GM19023 (cell line): Measurements from ENCODE around the gene GZF1.

Source experiments
- ATAC-seq: cut with Tn5 transposase; IDR thresholded peaks from one replicate; pipeline ENCODE4 v1.9.1; 2021; ENCODE audit warnings: mild to moderate bottlenecking, moderate library complexity; ENCODE audit not compliant: unreplicated experiment

Gene GZF1

DNA sequence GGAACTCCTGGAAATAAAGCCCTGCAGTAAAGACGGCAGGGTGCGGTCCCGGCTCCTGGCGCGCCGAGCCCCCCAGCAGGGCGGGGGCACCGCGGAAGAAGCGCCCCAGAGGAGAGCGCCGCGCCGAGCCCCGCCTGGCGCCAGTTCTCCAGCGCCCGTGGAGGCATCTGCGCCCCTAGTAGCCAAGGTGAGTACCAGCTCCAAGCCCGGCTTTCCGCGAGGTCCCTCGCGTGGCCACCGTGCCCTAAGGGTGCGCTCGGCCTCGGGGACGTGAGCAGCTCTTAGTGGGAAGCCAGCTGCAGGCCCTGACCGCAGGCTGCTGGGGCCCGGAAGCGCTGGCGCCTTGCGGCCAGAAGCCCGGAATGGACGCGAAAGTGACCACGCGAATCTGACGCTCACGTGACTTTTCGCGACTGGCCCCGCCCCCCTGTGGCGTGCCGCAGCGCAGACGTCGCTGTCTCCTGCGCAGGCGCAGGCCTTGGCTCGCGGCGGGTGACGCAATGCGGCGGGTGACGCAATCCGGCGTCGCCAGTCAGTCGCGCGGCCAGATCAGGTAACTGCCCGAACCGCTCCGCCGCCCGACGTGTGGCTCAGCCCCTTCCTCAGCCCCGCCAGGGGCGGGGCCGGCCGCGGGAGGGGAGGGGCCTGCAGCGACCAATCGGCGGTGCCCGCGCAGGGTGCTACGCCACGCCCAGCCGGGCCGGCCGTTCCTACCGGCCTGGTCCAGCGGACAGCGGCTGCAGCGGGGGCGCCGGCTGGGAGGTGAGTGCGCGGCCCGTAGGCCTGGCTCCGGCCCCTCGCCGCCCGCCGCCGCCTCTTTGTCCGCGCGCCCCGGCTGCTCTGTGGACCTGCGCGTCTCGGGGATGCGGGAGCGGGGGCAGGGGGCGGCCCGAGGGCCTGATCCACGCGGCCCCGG lies at the start of gene GZF1:
Gene GZF1 (plus strand): TSS at position 707 of the 916 bp plus-strand sequence. CDS start 2,202 bp downstream, outside the sequence.
- ATAC-seq, result peak; percentile 66

DNA sequence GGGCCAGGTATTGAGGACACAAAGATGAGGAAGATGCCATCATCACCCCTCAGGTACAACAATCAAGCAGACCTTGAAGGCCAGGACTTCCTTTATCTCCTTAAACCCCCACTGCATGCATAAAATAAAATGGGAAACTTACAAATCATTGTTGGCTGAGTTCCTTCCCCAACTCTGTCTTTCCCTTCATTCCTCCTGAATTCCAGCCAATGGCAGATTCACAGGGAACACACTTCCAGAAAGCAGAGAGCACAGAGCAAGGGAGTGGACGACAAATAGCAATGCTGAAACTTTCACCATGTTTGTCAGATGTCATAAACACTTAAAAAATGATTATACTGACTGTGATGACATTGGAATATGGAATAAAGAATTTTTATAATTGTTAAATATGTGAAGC lies 48.7 kb upstream of the GZF1 start:
- ATAC-seq, result no peak

DNA sequence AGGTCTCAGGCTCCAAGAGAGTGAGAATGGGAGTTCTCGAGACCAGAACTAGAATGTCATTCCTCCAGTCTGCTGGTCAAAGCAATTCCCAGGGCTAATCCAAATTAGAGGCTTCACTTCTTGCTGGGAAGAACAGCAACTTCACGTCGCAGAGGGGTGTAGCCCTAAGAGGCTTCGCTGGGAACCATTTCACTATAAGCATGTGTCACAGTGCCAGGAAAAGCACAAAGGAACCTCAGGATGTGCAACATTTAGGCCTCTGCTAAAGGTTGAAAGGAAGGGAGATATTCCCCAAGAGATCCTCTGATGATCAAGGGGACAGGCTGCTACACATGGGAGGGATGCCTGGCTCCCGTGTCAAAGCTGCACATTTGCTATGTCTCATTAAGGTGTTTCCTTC lies 47.3 kb upstream of the GZF1 start:
- no peak for ATAC-seq

DNA sequence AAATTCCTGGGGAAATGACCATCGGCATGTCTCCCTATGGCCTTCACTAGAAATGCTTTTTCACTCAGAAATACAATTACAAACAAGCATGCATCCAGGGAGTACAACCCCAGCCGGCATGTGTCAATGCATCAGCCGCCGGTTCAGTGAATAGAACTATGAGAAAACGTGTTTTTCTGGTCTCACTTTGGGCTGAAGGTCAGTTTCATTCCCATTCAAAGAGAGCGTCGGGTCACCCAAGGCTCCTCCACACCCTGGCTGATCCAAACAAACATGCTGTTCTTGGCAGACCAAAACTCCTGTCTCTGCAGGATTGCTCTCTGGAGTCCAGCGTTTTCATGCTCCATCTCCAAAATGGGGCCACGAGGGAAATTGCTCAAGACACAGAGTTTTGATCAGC lies 46.9 kb upstream of the GZF1 start:
- ATAC-seq, result no peak

DNA sequence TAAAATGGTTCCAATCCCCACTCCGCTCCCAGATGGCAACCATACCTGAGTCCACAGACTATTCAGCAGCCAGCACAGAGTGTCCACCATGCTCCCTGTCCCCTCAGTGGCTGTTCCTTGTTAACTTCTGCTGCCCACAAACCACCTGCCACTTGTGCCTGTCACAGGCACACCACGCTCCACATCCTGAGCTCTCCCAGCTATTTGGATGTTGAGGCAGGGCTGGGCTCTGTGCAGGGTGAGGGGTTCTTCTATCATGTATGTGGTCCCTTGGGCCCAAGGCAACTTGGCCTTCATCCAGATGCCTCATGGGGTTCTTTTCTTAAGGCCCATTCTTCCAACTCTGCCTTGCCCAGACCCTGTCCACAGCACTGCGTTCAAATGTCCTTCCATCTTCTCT lies 45.4 kb upstream of the GZF1 start:
- ATAC-seq, result no peak

DNA sequence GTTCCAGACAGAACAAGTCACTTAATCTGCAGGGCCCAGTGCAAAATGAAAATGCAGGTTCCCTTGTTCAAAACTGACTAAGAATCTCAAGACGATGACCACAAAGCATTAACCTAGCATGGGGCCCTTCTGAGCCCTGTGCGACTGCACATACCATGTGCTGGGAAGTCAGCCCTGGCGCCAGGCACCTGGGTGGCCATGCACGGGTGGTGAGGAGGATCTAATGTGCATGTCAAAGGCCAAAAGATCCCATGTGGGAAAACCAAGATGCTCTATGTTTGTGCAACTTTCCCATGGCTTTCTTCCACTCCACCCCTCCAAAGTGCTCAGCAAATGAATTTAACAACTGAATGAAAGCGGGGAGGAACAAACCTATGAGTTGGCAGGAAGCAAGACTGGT lies 44.9 kb upstream of the GZF1 start:
- no peak for ATAC-seq

DNA sequence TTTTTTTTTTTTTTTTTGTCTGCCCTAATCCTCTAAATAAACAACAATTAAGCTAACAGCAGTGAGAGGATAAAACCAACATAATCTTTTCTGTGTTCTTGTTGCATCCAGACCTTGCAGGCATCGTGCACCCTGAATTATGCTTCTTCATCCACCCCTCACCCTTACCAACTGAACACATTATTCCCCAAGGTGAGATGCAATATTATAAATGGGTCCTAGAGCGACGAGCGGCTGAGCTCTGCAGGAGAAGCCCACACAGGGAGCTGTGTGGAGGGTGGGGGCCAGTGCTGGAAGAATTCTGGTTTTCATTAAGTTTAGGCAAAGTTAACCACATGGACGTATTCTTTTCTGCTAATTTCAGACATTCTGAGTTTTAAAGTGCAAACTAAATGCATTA lies 43.6 kb upstream of the GZF1 start:
- no peak for ATAC-seq

DNA sequence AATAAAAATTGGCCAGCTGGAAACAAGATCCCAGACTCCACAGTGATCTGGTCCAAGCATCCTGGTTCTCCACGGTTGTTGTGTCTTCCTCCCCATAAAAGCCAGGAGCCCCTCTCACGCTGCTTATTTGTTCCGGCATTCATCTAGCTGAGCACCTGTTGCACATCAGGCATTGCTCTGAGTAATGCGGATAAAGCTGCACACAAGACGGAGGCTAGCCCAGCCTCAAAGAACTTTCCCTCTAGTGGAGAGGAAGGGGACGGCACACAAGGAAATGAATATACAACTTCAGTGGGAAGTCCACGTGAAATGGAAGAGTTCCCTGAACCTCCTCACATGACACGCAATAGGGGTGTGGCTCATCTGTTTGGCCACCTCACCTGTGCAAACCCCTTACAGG lies 41.7 kb upstream of the GZF1 start:
- ATAC-seq, result no peak

DNA sequence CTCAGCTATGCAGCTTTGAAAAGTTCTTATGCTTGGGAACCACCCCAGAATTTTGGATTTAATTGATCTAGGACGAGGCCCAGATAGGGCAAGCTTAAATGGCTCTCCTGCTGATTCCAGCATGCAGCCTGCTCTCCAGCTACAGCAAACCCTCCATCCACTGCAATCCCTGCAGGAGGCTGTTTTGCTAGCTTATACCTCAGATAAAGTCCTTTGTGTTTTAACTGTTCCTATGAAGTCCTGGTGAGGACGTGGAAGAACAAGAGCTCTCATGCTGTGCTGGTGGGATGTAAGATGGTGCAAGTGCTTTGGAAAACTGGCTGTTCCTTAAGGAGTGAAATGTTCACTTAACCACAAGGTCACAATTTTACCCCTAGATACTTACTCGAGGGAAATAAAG lies 36.9 kb upstream of the GZF1 start:
- no peak for ATAC-seq

DNA sequence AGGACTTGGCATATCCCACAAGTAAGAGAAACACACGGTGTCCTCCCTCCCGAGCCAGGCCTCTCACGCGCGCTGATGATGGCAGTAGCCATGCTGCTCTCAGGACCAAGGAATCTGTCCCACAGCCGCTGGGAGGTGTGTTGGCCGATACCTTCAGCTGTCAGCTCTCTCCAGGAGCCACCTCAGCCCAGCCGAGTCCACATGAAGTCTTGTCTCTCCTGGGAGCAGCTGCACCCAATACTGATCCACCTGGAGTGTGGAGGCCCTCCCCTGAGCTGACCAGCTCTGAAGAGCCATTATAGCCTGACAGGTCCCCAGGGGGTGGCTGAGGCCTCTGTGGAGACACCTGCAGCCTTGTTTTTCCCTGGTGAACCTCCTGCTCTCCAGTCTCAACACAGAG lies 35.2 kb upstream of the GZF1 start:
- no peak for ATAC-seq

DNA sequence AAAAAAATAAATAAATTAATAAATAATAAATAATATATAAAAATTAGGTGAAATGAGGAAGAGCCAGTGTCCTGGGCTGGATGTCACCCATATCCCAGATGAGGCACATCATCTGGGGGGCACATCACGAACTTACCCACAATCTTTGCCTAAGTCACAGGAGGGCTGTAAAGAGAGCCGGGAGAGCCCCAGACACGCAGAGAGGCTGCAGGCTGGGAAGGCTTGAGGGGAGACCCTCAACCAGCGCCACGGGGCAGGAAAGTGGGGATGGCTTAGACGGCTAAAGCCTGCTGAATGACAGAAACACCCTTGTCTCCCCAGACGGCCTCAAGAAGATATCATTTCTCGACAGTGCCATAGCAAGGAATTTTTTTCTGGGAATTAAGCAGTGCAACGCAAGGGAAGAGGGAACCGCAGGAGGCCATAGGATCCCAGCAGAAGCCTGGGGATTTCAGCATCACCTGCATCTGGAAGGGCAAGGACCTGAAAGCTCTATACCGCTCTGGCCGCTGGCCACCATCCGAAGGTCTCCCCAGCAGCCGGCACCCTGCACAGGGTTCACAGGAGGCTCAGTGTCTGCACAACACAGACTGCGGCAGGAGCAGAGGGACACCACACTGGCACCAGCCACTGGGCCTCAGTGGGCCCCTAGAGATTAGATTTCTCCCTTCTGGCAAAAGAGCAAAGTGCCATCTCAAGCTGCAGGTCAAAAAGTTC lies 34.2 kb upstream of the GZF1 start:
- ATAC-seq, result no peak

DNA sequence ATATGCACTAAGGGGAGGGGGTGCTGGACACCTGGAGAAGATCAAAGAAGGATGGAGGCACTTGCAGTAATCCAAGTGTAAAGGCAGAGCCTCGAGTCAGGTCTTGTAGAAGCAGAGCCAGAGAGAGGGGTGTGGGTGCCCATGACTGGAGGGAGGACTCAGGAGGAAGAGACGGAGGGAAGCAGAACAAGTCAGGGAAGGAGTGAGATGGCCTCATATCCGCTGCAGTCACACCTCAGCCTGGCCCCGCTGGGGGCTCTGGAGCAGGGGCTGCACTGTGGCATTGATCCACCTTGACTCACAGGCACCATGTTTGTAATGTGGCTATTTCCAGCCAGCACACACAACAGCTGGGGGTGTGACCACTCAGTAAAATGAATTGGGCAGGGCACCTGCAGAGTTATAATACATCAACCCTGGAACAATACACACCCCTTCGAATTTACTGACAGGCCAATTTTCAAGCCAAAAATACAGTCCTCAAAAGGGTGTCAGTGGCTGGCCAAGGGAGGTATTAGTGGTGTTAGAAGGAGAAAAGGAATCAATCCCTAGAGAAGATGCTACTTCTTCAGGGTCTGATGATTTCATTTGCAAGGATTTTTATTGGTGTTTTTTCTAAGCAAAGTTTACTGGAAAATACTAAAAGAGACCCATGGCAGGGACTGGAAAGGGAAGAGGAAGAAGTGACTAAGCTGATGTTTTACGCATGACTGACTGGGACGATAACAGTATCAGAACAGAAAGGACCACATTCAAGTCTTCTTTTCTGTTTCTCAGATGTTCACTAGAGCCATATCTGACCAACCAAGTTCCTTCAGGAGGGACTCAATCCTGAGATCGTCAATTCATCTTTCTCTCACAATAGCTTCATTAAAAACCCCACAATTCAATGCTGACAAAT lies 30.3 kb upstream of the GZF1 start:
- no peak for ATAC-seq

DNA sequence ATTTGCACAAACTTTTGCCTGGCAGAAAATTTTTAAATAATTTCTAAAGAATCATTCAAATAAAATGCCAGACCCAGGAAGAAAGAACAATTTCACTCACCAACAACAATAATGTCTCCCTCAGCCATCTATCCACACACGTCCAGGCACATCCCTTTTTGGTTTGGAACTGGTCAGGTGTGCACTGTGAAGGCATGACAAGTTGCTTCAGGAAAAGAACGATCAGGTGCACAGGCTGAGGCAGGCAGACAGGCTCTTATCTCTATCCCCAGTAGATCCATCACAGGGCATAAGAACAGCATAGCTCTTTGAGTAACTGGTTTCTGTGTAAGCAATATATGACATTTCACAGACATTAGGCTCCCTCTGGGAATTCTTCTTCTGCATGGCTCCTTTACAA lies 29.5 kb upstream of the GZF1 start:
- no peak for ATAC-seq

DNA sequence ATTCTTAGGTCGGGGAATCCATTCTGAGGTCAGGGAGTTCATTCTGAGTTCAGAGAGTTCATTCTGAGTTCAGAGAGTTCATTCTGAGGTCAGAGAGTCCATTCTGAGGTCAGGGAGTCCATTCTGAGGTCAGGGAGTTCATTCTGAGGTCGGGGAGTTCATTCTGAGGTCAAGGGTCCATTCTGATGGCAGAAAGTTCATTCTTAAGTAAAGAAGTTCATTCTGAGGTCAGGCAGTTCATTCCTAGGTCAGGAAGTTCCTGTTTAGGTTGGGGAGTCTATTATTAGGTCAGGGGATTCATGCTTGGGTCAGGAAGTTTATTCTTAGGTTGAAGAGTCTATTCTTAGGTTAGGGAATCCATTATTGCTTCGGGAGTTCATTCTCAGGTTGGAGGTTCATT lies 27.9 kb upstream of the GZF1 start:
- no peak for ATAC-seq

DNA sequence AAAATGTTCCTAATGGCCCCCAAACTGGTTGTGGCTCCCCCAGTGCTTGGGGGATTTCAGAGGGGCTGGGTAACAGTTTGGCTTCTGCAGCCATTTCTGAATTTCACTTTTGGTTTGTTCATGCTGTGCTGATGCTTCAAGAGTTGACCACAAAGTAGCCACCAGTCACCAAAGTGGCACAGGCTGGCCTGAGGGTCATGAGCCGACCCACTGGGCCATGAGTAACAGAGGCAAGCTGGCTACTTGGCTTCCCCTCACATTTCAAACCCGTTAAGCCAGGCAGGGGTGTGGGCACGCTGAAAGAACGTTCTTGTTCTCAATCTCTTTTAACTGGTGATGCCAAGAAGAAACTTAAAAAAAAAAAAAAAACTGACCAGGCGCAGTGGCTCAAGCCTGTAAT lies 26.5 kb upstream of the GZF1 start:
- ATAC-seq, result no peak

DNA sequence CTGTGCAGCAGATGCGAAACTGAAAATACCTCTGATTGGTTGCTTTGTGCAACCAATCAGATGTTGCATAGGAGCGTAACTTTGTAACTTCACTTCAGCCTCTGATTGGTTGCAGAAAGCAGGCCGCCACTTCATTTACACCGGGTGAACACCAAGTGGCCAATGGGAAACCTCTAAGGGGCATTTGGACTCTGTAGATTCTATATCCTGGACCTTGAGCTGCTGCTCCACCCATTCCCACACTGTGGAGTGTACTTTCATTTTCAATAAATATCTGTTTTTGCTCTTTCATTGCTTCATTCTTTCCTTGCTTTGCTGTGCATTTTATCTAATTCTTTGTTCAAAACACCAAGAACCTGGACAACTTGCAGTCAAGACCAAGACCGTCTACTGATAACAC lies 25.5 kb upstream of the GZF1 start:
- ATAC-seq, result no peak

DNA sequence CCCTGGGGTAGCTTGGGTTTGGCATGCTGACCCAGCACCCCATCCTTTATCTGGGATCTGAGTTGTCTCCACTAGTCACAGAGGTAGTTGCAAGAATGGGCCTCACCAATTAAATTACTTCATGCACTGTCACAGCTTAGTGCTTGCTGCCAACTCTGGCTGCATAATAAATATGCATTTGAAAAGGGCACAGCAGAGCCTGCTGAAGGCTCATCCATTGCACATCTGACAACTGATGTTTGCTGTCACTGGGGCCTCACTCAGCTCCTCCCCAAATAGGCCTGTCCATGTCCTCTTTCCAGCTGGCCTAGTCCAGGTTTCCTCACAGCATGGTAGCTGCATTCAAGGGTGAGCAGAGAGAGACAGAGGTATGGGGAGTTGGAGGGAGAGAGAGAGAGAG lies 24.7 kb upstream of the GZF1 start:
- no peak for ATAC-seq

DNA sequence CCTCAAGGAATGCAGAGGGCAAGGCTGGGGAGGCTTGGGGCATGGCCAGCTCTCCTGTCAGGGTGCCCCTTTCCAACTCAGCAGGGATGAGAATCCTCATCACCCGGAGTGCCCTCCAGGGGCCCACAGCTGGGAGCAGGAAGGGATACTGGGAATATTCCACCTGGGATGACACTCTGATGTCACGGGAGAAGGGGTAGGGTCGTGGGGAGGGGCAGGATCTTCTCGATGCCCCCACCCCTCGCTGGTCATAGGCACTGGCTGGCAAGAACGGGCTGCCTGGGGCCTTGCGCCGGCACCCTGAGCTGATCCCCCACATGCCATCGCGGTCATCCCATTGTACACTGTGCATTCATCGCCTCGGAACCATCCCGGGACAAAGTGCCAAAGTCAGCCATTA lies 22.0 kb upstream of the GZF1 start:
- ATAC-seq, result no peak

DNA sequence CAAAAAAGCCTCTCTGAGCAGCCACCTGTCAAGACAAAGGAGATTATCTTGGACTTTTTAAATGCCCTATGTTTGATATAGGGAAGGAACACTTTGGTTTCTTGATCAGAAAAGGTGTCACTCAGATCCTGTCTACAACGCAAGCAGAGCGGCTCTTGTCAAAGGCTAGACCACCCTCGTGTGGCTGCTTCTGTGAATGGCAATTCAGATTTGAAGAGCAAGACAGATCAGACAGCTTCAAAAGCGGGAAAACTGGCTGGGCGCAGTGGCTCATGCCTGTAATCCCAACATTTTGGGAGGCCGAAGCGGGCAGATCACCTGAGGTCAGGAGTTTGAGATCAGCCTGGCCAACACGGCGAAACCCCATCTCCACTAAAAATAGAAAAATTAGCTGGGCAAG lies 21.5 kb upstream of the GZF1 start:
- ATAC-seq, result no peak

DNA sequence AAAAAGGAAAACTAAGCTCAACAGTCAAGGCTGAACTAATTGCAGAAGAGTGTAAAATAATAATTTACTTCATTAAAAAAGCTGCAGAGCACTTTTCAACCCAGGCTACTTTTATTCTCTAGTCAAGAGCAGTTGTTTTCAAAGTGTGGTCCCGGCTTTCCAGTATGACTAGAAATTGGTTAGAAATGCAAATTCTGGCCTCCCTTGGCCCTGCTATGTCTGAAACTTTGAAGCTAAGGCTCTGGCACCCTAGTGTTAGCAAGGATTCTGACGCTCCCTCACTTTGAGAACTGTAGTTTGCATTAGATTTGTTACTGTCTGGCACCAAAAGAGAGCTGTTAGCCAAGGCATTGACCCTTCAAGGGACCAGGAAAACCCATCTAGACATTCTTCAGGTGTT lies 20.9 kb upstream of the GZF1 start:
- peak; percentile 57 for ATAC-seq

DNA sequence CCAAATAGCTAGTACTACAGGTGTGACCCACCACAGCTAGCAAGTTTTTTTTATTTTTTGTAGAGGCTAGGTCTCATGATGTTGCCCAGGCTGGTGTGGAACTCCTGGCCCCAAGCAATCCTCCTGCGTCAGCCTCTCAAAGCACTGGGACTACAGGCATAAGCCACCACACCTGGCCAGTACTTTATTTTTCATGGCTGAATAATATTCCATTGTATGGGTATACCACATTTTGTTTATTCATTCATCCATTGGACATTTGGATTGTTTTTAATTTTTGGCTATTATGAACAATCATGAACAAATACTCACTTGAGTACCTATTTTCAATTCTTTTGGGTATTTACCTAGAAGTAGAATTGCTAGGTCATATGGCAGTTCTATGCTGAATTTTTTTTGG lies 18.4 kb upstream of the GZF1 start:
- ATAC-seq, result no peak
